GM19452 (cell line): Measurements from ENCODE around the gene DDX17.

Source experiments
- ATAC-seq: cut with Tn5 transposase; IDR thresholded peaks from one replicate; pipeline ENCODE4 v1.9.1; 2021; ENCODE audit not compliant: unreplicated experiment

DDX17 gene

DNA sequence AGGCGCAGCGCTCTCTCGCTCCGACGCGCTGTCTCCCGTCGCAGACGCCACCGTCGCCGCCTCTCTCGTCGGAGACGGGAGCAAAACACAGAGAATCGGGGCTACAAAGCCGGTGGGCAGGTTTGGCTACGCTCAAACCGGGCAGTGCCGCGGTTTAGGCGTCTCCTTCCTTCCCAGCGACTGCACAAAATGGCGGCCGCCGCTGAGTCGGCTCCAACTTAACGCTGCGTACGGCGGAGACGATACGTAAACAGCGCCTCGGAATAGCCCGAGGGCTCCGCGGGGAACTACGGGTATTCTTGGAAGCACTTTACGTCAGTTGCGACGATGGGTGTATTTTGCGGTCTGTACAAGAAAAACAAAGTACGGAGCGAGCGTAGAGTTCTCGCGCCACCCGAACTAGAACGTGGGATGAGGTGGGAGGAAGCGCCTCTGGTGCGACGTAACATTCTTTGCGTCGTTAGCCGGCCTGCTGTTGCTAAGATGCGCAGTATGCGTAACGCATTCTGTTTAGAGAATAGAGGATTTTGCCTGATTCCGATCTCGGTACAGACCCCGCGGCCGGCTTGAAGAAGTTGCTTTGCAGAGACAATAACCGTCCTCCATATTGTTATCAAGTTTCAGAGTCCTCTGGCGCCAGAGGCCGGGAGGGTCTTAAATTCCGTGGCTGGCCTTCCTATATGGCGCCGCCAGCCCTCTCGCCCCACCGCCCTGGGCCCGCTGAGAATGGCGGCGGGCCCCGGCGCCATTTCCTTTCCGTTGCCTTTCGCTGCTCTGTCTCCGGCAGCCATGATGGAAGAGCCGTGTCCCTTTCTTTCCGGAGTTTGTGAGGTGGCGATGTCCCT is at the start of gene DDX17:
DDX17 (minus strand) TSS at position 194 of the 845 bp plus-strand sequence.
- peak; percentile 84 for ATAC-seq

DNA sequence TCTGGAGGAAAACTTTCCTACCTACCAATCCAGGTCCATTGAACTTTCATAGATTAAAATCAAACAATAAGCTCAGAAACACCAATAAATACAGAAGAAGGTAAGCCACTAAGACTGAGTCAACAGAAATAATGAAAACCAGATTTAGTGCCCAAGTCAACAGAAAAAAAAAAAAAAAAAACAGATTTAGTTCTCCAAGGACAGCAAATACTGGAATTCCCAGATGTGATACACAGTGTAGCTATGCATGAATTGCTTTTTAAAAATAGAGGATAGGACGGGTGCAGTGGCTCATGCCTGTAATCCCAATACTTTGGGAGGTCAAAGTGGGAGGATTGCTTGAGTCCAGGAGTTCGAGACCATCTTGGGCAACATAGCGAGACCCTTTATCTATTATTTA is 48.2 kb upstream of the DDX17 start:
- ATAC-seq: no peak

DNA sequence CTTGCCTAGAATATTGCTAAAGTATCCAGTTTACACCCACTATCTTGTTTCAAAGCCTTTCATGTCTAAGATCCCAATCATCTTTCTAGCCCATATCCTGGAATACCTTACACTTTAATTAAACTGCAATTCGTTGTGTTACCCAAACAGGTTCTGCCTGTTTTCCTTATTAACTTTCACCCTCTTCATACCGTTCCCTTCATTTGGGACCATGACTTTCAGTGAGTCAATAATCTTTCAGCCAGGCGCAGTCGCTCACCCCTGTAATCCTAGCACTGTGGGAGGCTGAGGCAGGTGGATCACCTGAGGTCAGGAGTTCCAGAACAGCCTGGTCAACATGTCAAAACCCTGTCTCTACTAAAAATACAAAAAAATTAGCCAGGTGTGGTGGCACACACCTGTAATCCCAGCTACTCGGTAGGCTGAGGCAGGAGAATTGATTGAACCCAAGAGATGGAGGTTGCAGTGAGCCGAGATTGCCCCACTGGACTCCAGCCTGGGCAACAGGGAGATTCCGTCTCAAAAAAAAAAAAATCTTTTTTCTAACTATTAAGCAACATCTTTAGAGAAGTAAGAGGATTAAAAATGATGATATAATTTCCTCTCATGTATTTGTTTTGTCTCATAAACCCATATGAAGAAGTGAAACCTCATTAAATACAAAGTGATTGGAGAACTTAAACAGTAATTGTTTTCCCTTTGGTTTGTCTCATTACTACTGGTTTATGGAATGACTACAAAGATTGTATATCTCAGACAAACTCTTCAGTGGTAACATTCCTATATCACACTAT is 43.2 kb upstream of the DDX17 start:
- no peak for ATAC-seq

DNA sequence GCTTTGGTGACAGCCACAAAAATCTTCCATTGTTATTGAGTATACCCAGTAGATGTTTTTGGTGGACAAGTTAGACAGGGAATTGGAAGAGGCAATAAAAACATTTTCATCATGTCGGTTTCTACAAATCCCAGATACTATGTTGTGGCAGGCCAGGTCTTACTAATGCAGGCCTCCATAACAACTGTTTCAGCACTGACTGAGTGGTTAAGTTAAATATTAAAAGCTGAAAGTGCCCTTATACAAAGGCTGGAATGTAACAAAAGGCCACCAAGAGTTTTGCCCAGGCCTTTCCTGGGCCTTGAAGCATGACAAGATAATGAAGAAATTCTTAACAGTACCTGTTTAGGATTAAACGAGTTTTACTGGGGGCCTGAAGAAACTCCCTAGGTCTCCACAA is 34.6 kb upstream of the DDX17 start:
- ATAC-seq: no peak

DNA sequence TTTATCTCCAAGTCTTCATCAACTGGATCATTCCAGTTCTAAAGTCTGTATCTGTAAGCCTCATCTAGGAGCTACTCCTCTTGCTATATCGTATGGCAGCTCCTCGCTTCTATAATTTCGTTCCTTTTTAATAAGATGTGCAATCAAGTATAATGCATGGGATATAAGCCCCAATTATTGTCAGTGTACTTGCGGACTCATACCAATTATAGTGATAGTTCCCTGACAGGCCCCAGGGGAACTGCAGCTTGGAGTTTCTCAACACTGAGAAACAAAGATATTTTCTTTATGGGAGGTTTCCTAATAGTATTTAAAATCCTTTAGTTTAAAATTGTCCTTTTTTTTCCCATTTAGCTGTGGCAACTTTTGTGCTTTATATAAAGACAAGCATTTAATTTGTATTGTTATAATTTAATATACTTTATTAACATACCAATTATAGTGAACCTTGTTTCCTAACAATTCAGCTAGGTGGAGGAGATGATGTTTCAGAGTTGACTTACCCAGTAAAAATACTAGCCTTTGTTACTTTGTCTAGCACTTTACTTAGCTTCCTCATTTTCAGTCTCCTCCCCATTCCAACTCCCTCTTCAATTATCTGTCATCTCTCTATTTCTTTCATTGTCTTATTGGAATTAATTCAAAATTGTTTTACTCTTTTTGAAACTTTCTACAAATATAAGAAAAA is 25.3 kb upstream of the DDX17 start:
- no peak for ATAC-seq

DNA sequence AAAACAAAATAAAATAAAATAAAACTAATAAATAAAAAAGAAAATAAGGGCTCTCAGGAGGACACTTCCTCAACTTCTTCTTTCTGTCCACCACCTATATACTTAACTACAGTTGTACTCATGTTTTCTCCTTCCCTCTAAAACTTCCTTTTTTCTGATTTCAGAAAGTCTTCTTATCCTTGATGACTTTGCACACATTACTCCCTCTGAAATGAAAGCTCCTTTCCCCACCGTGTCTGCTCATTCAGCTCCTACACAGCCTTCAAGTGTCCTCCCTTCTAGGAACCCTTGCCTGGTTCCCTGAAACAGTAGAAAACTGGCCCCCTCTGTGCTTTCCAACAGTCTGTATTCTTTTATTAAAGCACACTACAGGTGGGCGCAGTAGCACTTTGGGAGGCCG is 18.3 kb upstream of the DDX17 start:
- ATAC-seq: no peak

DNA sequence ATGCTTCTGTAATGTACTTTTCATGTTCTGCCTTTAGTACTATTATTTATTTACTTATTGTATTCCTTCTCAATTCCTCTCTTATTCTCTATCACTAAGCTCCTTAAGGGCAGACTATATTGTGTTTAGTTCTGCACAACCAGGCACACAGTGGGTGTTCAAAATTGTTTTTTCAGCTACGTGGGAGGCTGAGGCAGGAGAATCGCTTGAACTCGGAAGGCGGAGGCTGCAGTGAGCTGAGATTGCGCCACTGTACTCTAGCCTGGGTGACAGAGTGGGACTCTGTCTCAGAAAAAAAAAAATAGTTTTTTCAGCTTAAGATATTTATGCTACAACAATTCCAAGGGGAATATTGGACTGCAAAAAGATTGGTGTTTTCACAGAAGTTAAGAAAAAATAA is 17.4 kb upstream of the DDX17 start:
- ATAC-seq: no peak

DNA sequence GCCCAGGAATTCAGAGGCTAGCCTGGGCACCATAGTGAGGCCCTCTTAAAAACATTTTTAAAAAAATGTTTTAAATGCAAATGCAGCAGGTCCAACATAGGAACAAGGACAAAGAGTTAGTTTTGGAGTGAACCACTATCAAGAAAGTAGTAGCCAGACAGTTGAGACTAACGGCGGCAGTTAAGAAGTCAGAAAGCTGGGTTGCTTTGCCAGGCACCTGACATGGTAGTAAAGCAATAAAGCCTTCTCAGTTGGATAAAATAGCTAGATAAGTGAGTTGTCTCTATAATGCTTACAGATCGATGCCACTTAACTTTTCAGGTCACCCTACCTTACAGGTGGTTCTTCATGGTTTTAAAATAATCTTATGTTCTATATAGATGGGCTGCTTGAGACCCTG is 16.9 kb upstream of the DDX17 start:
- ATAC-seq: no peak

DNA sequence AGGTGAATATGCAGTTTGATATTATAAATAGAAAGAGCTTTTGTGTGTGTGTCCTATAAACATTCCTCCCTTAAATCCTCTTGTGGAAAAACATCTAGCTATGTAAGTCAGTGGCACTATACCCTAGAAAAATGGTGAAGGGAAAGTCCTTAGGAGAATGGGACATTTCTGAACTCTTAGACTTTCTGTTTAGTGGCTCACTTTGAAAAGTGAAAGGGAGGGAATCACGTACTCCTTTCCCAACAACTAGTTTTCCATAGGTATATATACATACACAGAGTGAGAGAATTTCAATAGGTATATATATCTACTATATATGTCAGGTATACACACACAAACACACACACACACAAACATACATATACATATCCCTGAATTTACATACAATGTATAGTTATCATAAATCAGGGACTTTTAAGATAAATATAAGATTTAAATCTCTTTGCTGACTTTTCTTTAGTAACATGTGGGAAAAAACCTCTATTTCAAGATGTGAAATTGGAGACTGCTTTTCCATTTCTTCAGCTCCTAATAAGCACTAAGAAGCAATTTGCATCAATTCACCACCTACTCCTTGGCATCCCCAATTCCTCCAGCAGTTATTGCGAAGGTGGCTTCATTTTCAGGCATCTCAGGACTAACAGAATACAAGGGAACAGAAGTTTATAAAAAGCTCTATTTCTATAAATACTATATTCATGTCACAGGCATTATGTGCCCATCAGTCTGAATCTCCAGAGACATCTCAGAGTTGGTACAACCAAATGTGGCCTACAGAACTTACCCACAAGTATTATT is 13.5 kb upstream of the DDX17 start:
- no peak for ATAC-seq

DNA sequence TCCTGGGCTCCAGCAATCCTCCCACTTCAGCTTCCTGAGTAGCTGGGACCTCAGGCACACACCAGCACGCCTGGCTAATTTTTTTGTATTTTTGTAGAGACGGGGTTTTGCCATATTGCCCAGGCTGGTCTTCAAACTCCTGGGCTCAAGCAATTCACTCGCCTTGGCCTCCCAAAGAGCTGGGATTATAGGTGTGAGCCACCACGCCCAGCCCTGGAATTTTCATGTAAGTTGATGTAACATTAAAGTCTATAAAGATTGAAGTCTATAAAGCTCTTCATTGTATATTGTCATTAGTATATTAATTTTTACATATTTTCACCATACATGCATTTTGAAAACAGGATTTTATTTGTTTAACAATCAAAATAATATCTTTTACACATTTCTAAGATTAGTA is 12.5 kb upstream of the DDX17 start:
- no peak for ATAC-seq

DNA sequence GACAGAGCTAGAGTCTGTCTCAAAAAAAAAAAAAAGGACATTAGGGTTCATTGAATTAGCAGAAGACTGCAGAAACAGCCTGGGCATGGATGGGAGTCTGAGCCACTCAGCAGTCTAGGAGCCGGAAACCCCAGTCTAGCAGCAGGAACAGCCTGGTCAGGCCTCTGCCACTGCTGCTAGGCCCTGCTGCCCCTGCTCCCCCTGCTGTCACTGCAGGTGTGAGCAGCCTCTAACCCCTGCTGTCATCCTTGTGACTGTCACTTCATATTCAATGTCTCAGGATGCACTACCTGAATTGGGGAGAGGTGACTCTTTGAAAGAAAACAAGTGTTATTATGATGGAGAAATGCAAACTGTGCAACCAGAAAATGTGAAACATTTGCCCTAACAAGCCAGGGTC is 7.0 kb upstream of the DDX17 start:
- no peak for ATAC-seq

DNA sequence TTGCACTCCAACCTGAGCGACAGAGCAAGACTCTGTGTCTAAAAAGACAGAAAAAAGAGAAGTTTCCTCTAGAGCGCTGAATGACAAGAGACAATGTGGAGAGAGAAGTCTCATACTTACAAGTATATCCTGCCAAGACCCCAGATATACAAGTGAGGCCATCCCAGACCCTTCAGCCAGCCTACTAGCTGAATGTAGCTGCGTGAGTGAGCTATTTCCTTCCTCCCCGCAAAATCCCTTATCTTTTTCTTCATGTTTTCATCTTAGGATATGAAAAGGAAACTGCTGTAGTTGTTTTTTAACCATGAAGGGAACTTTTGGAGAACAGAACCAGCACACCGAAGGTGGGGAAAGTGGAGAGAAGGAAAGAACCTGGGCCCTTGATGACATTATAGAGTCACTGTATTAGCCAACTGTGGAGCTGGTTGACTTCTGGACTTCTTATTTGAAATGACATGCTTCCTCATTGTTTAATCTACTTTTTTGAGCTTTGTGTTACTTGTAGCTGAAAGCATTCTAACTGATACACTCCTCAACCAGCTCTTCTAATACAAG is 4.4 kb upstream of the DDX17 start:
- no peak for ATAC-seq

DNA sequence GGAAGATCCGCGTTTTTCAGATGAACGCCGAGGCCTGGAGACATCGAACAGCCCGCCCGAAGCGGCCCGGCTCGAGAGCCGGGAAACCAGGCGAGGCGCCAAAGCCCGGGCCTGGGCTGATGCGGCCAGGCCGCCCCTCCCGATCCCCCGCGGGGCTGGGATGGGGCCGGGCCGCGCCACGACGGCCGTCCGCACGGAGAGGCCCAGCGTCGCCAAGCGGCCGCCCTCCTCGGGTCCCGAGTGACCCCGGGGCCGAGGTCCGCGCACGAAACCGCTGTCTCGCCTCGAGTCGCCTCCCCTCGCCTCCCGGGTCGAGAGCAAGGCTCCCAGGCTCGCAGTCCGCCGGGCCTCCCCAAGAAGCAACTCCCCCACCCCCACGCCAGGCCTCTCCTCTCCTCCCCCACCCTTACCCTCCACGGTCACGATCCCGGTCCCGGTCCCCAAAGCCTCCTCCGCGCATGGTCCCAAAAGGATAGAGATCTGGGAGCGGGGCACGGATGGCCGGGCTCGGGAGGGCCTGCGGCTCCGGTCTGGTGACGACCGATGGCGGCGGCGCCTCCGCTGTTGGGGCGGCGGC is 482 bp downstream of the DDX17 start:
- ATAC-seq: peak; percentile 17

DNA sequence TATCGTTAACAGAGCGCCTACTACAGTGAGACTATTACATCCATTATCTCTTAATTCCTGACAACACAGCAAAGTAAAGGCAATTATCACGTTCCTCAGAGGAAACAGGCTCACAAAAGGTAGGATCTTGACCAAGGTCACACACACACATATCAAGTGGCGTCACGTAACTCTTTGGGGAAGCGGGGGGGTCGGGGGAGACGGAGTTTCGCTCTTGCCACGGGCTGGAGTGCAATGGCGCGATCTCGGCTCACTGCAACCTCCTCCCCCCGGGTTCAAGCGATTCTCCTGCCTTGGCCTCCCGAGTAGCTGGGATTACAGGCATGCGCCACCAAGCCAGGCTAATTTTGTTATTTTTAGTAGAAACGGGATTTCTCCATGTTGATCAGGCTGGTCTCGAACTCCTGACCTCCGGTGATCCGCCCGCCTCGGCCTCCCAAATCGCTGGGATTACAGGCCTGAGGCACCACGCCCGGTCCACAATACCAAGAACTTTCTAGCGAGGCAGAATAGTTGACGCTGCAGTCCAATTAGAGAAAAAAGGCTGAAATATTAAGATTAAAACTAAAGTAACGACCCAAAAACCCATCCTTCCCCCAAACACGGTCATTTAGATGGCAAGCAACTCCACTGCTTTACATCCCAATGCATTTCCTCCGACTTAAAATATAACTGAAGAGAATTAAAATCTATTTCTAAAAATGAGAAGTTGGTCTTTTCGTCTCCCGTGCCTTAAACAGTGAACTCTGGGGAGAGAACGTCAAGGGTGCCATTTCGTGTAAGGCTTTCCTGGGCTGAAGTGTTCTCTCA is 1.2 kb downstream of the DDX17 start:
- no peak for ATAC-seq

DNA sequence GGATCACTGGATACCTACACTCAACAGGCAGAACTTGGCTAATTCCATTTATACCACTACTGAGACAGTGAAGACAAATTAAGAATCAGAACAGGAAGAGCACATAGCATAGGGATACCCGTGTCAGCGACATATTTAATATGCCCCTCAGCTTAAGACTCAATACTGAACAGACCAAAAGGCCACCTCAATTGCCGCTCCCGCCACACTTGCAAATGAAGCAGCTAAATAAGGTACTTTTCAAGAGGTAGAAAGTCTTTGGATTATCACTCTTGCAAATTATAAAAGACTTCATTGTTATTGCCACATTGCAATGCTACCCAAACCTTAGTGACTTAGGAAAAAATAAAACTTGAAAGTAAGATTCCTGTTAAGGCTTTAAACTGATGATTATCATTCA is 3.1 kb downstream of the DDX17 start:
- no peak for ATAC-seq

DNA sequence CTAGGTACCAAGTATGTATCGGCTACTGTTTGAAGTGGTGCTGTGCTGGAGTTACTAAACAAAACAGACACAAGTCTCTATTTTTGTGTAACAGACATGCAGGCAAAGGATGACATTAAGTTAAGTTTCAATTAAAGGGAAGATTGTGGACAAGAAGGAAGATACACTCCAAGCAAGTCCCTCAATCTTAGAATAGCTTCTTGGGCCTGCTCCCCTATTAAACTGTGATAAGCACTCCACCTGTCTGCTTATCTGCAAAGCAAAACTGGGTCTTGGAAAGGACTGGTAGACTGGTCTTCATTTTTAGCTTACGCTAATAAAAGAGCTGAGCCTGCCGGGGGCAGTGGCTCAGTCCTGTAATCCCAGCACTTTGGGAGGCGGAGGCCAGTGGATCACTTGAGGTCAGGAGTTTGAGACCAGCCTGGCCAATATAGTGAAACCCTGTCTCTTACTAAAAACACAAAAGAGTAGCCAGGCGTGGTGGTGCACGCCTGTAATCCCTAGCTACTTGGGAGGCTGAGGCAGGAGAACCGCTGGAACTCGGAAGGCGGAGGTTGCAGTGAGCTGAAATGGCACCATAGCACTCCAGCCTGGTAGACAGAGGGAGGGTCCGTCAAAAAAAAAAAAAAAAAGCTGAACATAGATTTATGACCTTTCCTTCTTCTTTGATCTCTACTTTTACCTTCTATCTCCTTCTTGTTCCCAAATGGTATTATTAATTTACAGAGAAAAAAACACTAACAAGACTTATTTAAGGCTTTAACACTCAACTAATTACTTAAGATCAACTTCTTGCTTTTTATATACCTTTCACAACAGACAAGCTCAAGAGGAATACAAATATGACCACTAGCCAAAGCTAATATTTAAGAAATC is 4.1 kb downstream of the DDX17 start:
- ATAC-seq: no peak

DNA sequence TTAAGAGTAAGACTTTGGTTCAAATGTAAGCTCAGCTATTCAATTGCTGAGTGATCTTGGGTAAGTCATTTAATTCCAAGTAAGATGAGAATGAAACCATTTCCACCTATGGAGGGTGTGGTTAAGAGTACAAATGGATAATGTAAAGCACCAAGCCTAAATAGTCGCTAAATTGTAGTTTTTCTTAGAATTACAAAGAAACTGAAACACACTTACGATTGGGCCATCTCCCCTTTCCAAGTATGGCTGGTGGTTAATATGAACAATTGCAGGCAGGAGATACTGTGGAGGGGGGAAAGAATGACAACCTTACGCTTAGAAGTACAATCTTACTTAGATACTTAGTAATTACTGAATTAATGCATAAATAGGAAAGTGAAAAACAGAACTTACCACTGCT is 8.2 kb downstream of the DDX17 start:
- ATAC-seq: no peak

DNA sequence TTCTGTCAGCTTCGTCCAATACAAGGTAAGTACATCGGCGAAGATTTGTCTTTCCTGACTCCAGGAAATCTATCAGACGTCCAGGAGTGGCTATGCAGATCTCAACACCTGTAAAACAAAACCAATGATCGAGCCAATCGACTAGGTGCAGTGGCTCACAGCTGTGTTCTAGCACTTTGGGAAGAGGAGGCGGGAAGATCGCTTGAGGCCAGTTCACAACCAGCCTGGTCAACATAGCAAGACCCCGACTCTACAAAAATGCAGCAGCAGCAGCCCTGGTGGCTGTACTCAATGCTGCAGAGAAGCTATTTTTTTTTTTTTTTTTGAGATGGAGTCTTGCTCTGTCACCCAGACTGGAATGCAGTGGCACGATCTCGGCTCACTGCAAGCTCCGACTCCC is 11.2 kb downstream of the DDX17 start:
- ATAC-seq: no peak

DNA sequence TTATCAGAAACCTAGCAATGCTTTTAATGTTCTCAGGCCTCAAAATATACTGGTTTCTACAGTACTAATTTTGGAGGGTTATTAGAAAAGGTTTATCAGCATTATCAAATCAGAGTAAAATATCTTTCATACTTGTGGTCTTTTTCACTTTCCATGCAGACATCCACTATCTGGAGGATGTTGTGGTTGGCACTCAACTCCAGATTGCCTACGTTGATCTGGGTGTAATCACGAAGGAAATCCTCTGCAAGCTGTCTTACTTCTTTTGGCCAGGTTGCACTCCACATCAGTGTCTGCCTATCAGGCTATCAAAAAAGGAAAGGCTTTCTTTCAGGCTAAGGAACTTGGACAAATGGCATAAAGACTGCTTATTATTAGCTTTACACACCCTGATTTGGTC is 11.6 kb downstream of the DDX17 start:
- no peak for ATAC-seq
